WTC11 (cell line): ENCODE measurements around the gene CACNA1E. TPM values are rescaled to one million over a fixed set of nuclear protein-coding genes. Genes with fewer than 3 reads are reported as not detected.

Experiments used
- ATAC-seq: fragments of 200-7000 bp; cut with Tn5 transposase; 2 replicates; pipeline ENCODE4 v1.10.0; 2021; ENCODE audit warnings: mild to moderate bottlenecking, moderate library complexity
- CTCF ChIA-PET: fragments of 300-600 bp; sonication (Branson Sonifier 250); formaldehyde crosslinking; loops from one replicate; lab custom pipeline; 2021; ENCODE audit warnings: antibody characterized with exemption; lab: Charles Lee
- POLR2A ChIA-PET: fragments of 350-600 bp; sonication (Branson Sonifier 250); formaldehyde crosslinking; loops from one replicate; lab custom pipeline; 2021; ENCODE audit warnings: antibody characterized with exemption; lab: Charles Lee
- DNase-seq: peaks from one replicate; pipeline ENCODE4 v3.0.0; 2021; ENCODE audit warnings: low spot score
- H3K27ac Mint-ChIP-seq: 2 replicates; pipeline ENCODE4 v1.8.0; 2021; ENCODE audit warnings: mixed read lengths
- H3K27me3 Mint-ChIP-seq: 2 replicates; pipeline ENCODE4 v1.8.0; 2021; ENCODE audit warnings: low read depth, mild to moderate bottlenecking, moderate library complexity, mixed read lengths
- H3K36me3 Mint-ChIP-seq: 2 replicates; pipeline ENCODE4 v1.8.0; 2021; ENCODE audit warnings: mixed read lengths
- H3K4me1 Mint-ChIP-seq: 2 replicates; pipeline ENCODE4 v1.8.0; 2022; ENCODE audit warnings: mixed read lengths
- H3K4me3 Mint-ChIP-seq: 2 replicates; pipeline ENCODE4 v1.8.0; 2021; ENCODE audit warnings: mild to moderate bottlenecking, moderate library complexity, mixed read lengths
- H3K9me3 Mint-ChIP-seq: 2 replicates; pipeline ENCODE4 v1.8.0; 2021; ENCODE audit warnings: mixed read lengths
- ATF1 ChIP-seq: sonication (generic); formaldehyde crosslinking; IDR thresholded peaks from 2 replicates; pipeline ENCODE4 v1.8.1; 2023; ENCODE audit warnings: mild to moderate bottlenecking, moderate library complexity, missing genetic modification reagents
- CDX4 ChIP-seq: fragments of 250-450 bp; sonication (Bioruptor Pico); IDR thresholded peaks from 2 replicates; pipeline ENCODE4 v1.9.0; 2021; ENCODE audit warnings: moderate library complexity, mild to moderate bottlenecking, inconsistent platforms, borderline replicate concordance
- CREB1 ChIP-seq: sonication (generic); formaldehyde crosslinking; IDR thresholded peaks from 2 replicates; pipeline ENCODE4 v1.8.0; 2023; ENCODE audit warnings: mild to moderate bottlenecking, missing genetic modification reagents
- E2F1 ChIP-seq: sonication (generic); formaldehyde crosslinking; IDR thresholded peaks from 2 replicates; pipeline ENCODE4 v1.8.0; 2022; ENCODE audit warnings: mild to moderate bottlenecking, missing genetic modification reagents
- FOXP1 ChIP-seq: sonication (generic); formaldehyde crosslinking; IDR thresholded peaks from 2 replicates; pipeline ENCODE4 v1.8.0; 2022; ENCODE audit warnings: missing genetic modification reagents, mild to moderate bottlenecking, moderate library complexity, borderline replicate concordance
- GRHL2 ChIP-seq: fragments of 250-450 bp; sonication (Bioruptor Pico); IDR thresholded peaks from 2 replicates; pipeline ENCODE4 v1.8.0; 2022; ENCODE audit warnings: mild to moderate bottlenecking, moderate library complexity; ENCODE audit not compliant: insufficient replicate concordance, severe bottlenecking
- IRF2 ChIP-seq: sonication (generic); formaldehyde crosslinking; IDR thresholded peaks from 2 replicates; pipeline ENCODE4 v1.8.0; 2022; ENCODE audit warnings: low read depth, missing genetic modification reagents, borderline replicate concordance
- NFATC4 ChIP-seq: fragments of 250-450 bp; sonication (Bioruptor Pico); IDR thresholded peaks from 2 replicates; pipeline ENCODE4 v1.9.0; 2021; ENCODE audit warnings: mild to moderate bottlenecking
- RORB ChIP-seq: fragments of 250-450 bp; sonication (Bioruptor Pico); IDR thresholded peaks from 2 replicates; pipeline ENCODE4 v1.9.0; 2021; ENCODE audit warnings: mild to moderate bottlenecking
- SMAD3 ChIP-seq: sonication (generic); formaldehyde crosslinking; IDR thresholded peaks from 2 replicates; pipeline ENCODE4 v1.8.0; 2022; ENCODE audit warnings: missing genetic modification reagents, mild to moderate bottlenecking, borderline replicate concordance
- TEAD1 ChIP-seq: sonication (generic); formaldehyde crosslinking; IDR thresholded peaks from 2 replicates; pipeline ENCODE4 v1.8.0; 2022; ENCODE audit warnings: mild to moderate bottlenecking, missing genetic modification reagents
- ZNF138 ChIP-seq: sonication (generic); formaldehyde crosslinking; conservative IDR thresholded peaks from 2 replicates; pipeline ENCODE4 v1.8.1; 2022; ENCODE audit warnings: mild to moderate bottlenecking, moderate library complexity, missing genetic modification reagents
- ZNF219 ChIP-seq: sonication (generic); formaldehyde crosslinking; IDR thresholded peaks from 2 replicates; pipeline ENCODE4 v1.8.0; 2023; ENCODE audit warnings: missing genetic modification reagents, mild to moderate bottlenecking, borderline replicate concordance
- ZNF232 ChIP-seq: sonication (generic); formaldehyde crosslinking; IDR thresholded peaks from 2 replicates; pipeline ENCODE4 v1.8.0; 2022; ENCODE audit warnings: mild to moderate bottlenecking, missing genetic modification reagents
- ZNF263 ChIP-seq: sonication (generic); formaldehyde crosslinking; IDR thresholded peaks from 2 replicates; pipeline ENCODE4 v1.8.1; 2022; ENCODE audit warnings: low read depth, mild to moderate bottlenecking, moderate library complexity, missing genetic modification reagents
- ZNF317 ChIP-seq: sonication (generic); formaldehyde crosslinking; IDR thresholded peaks from 2 replicates; pipeline ENCODE4 v1.8.1; 2023; ENCODE audit warnings: low read depth, mild to moderate bottlenecking, moderate library complexity, missing genetic modification reagents, borderline replicate concordance
- ZNF396 ChIP-seq: fragments of 250-450 bp; sonication (Bioruptor Pico); IDR thresholded peaks from 2 replicates; pipeline ENCODE4 v1.8.0; 2021; ENCODE audit warnings: mild to moderate bottlenecking, moderate library complexity, borderline replicate concordance
- ZNF416 ChIP-seq: fragments of 250-450 bp; sonication (Bioruptor Pico); IDR thresholded peaks from 2 replicates; pipeline ENCODE4 v1.9.0; 2021; ENCODE audit warnings: mild to moderate bottlenecking, inconsistent platforms
- ZNF671 ChIP-seq: fragments of 250-450 bp; sonication (Bioruptor Pico); IDR thresholded peaks from 2 replicates; pipeline ENCODE4 v1.8.0; 2021; ENCODE audit warnings: mild to moderate bottlenecking
- total RNA-seq: library from RNA; stranded (reverse); gene quantifications from 3 replicates; pipeline ENCODE4 v1.2.3, GENCODE V29; 2021
- TF ChIP-seq, protein P1 (sequence below): fragments of 200-600 bp; IDR thresholded peaks from 2 replicates; pipeline ENCODE4 v1.8.0; 2022; ENCODE audit warnings: antibody characterized with exemption
- TF ChIP-seq, protein P2 (sequence below): sonication (generic); formaldehyde crosslinking; IDR thresholded peaks from 2 replicates; pipeline ENCODE4 v1.8.1; 2022; ENCODE audit warnings: mild to moderate bottlenecking, missing genetic modification reagents, moderate library complexity, borderline replicate concordance
- TF ChIP-seq, protein P3 (sequence below): sonication (generic); formaldehyde crosslinking; IDR thresholded peaks from 2 replicates; pipeline ENCODE4 v1.8.1; 2022; ENCODE audit warnings: low read depth, mild to moderate bottlenecking, moderate library complexity, missing genetic modification reagents, borderline replicate concordance
- TF ChIP-seq, protein P4 (sequence below): sonication (generic); formaldehyde crosslinking; conservative IDR thresholded peaks from 2 replicates; pipeline ENCODE4 v1.8.1; 2023; ENCODE audit warnings: mild to moderate bottlenecking, low read depth, missing genetic modification reagents, moderate library complexity

CACNA1E gene
- total RNA-seq, 1 experiment from 2014 or later: 0.63 TPM

- DNase-seq (no peak), ATAC-seq (no peak)
- peaks cover 9% of the 10 kb centered on the region for H3K9me3 Mint-ChIP-seq
- no peaks in the 10 kb centered on the region for H3K36me3 Mint-ChIP-seq
- no peaks in the 10 kb centered on the region; the same call in 1 of the 2 replicates for H3K27me3 Mint-ChIP-seq
- ChIA-PET POLR2A (no interaction called here), CTCF (no interaction called here)
- TF ChIP-seq FOXP1 (no peak), GRHL2 (CRISPR knock-in tag) (no peak), ZNF671 (CRISPR knock-in tag) (no peak), IRF2 (no peak), ZNF219 (CRISPR knock-in tag) (no peak), TEAD1 (CRISPR knock-in tag) (no peak), SMAD3 (CRISPR knock-in tag) (no peak), ATF1 (no peak), ZNF396 (CRISPR knock-in tag) (no peak), ZNF263 (CRISPR knock-in tag) (no peak), E2F1 (CRISPR knock-in tag) (no peak), NFATC4 (CRISPR knock-in tag) (no peak), ZNF138 (CRISPR knock-in tag) (no peak)
- TF ChIP-seq, protein P1, sequence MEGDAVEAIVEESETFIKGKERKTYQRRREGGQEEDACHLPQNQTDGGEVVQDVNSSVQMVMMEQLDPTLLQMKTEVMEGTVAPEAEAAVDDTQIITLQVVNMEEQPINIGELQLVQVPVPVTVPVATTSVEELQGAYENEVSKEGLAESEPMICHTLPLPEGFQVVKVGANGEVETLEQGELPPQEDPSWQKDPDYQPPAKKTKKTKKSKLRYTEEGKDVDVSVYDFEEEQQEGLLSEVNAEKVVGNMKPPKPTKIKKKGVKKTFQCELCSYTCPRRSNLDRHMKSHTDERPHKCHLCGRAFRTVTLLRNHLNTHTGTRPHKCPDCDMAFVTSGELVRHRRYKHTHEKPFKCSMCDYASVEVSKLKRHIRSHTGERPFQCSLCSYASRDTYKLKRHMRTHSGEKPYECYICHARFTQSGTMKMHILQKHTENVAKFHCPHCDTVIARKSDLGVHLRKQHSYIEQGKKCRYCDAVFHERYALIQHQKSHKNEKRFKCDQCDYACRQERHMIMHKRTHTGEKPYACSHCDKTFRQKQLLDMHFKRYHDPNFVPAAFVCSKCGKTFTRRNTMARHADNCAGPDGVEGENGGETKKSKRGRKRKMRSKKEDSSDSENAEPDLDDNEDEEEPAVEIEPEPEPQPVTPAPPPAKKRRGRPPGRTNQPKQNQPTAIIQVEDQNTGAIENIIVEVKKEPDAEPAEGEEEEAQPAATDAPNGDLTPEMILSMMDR: no peak
- TF ChIP-seq, protein P2, sequence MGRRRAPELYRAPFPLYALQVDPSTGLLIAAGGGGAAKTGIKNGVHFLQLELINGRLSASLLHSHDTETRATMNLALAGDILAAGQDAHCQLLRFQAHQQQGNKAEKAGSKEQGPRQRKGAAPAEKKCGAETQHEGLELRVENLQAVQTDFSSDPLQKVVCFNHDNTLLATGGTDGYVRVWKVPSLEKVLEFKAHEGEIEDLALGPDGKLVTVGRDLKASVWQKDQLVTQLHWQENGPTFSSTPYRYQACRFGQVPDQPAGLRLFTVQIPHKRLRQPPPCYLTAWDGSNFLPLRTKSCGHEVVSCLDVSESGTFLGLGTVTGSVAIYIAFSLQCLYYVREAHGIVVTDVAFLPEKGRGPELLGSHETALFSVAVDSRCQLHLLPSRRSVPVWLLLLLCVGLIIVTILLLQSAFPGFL: no peak
- TF ChIP-seq, all 79 proteins: peak for 0
- Mint-ChIP-seq H3K27ac (no peak overlapping the region), H3K4me3 (no peak overlapping the region), H3K4me1 (no peaks in the 10 kb centered on the region)
Measured at GRCh38 chr1:181767001-181767708, 283.8 kb downstream of the CACNA1E start.

DNA sequence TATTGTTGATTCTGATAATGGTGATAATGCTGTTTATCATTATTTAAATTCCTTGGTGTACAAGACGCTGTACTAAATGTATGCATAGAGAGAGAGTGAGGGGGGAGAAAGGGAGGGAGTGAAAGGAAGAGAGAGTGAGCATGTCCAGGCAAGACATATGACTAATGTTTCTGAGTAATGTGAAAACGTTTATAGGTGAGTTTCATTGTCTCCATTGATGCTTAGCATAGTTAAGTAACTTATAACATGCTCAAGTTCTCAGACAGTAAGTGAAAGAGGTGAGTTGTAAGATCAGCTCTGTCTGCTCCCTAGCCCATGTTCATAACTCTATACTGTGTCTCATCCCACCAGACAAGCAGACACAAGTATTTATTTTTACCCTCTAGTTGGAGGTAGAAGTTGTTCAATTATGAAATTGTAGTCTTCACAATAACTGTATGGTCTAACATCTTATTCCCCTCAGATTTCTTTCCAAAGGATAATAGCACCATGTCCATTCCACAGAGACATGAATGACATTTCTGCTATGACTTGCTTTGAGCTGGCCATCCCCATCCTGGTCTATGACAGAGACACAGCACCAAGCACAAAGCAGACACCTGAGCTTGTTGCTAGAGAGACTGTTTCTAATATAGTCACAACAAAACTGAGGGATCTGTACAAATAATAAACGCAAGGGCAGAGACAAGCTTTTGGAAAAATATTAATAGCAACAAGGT, 285.1 kb downstream of the CACNA1E start:
- Mint-ChIP-seq H3K9me3 (peaks cover 14% of the 10 kb centered on the region), H3K4me1 (no peaks in the 10 kb centered on the region), H3K27me3 (no peaks in the 10 kb centered on the region; the same call in 1 of the 2 replicates), H3K36me3 (no peaks in the 10 kb centered on the region), H3K27ac (no peak overlapping the region), H3K4me3 (no peak overlapping the region)
- POLR2A ChIA-PET: no interaction called here
- CTCF ChIA-PET: no interaction called here
- DNase-seq (no peak), ATAC-seq (no peak)
- TF ChIP-seq RORB (no peak), ZNF317 (CRISPR knock-in tag) (no peak), CREB1 (CRISPR knock-in tag) (no peak), CDX4 (CRISPR knock-in tag) (no peak), ZNF671 (CRISPR knock-in tag) (no peak), ZNF232 (CRISPR knock-in tag) (no peak), ZNF416 (no peak)
- TF ChIP-seq, protein P3, sequence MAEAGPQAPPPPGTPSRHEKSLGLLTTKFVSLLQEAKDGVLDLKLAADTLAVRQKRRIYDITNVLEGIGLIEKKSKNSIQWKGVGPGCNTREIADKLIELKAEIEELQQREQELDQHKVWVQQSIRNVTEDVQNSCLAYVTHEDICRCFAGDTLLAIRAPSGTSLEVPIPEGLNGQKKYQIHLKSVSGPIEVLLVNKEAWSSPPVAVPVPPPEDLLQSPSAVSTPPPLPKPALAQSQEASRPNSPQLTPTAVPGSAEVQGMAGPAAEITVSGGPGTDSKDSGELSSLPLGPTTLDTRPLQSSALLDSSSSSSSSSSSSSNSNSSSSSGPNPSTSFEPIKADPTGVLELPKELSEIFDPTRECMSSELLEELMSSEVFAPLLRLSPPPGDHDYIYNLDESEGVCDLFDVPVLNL: no peak
- TF ChIP-seq, protein P4, sequence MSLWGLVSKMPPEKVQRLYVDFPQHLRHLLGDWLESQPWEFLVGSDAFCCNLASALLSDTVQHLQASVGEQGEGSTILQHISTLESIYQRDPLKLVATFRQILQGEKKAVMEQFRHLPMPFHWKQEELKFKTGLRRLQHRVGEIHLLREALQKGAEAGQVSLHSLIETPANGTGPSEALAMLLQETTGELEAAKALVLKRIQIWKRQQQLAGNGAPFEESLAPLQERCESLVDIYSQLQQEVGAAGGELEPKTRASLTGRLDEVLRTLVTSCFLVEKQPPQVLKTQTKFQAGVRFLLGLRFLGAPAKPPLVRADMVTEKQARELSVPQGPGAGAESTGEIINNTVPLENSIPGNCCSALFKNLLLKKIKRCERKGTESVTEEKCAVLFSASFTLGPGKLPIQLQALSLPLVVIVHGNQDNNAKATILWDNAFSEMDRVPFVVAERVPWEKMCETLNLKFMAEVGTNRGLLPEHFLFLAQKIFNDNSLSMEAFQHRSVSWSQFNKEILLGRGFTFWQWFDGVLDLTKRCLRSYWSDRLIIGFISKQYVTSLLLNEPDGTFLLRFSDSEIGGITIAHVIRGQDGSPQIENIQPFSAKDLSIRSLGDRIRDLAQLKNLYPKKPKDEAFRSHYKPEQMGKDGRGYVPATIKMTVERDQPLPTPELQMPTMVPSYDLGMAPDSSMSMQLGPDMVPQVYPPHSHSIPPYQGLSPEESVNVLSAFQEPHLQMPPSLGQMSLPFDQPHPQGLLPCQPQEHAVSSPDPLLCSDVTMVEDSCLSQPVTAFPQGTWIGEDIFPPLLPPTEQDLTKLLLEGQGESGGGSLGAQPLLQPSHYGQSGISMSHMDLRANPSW (CRISPR knock-in tag): no peak
